Testis (tissue), 3 donors: ENCODE results near the gene SECTM1. TPM values are rescaled to one million over a fixed set of nuclear protein-coding genes. Genes with fewer than 3 reads are reported as not detected.

Experiments
- DNase-seq: peaks from one replicate; pipeline ENCODE4 v3.0.0-alpha.2; 2019
- H3K27ac ChIP-seq, 2 donors: fragments of 200-600 bp; sonication (generic); one replicate each; pipeline ENCODE4 v1.5.1; 2019
- H3K27me3 ChIP-seq: fragments of 200-600 bp; sonication (generic); one replicate; pipeline ENCODE4 v1.5.1; 2019
- H3K36me3 ChIP-seq: fragments of 200-600 bp; sonication (generic); one replicate; pipeline ENCODE4 v1.5.1; 2017; ENCODE audit warnings: low read depth; ENCODE audit errors: missing control alignments
- H3K4me1 ChIP-seq: fragments of 200-600 bp; sonication (generic); one replicate; pipeline ENCODE4 v1.5.1; 2019
- H3K4me3 ChIP-seq, 2 donors: fragments of 200-600 bp; sonication (generic); one replicate each; pipeline ENCODE4 v1.5.1; 2017 to 2019
- H3K9me3 ChIP-seq: fragments of 200-600 bp; sonication (generic); one replicate; pipeline ENCODE4 v1.5.1; 2017
- CTCF ChIP-seq, 3 experiments: fragments of 450-650 bp in 2 of 3; fragments of 200-600 bp in 1 of 3; sonication (generic) in 1 of 3; IDR thresholded peaks; one replicate each; pipeline ENCODE4 v1.5.1; 2016 to 2019; ENCODE audit warnings: antibody characterized with exemption in 3 of 3, mild to moderate bottlenecking in 2 of 3, moderate library complexity in 1 of 3
- POLR2A ChIP-seq: fragments of 450-650 bp; IDR thresholded peaks from one replicate; pipeline ENCODE4 v1.6.1; 2017; ENCODE audit warnings: antibody characterized with exemption, mild to moderate bottlenecking, moderate library complexity
- WGBS, 2 donors: methylation state at CpG; one replicate each; pipeline ENCODE4 v1.1.5; 2018; 5-methylcytosine and 5-hydroxymethylcytosine counted together
- intact Hi-C: fragments of 100-400 bp; cut with DNase I; formaldehyde crosslinking; loops from one replicate; pipeline ENCODE4 v1.15.1; 2023; ENCODE audit warnings: low total_unique reads
- polyA plus RNA-seq: library from polyadenylated mRNA; stranded (reverse); fragments of 350-450 nt; fragmentation: Illumina TruSeq; extraction: RNeasy Lipid Tissue Mini Kit (QIAGEN cat#74804); gene quantifications from one replicate; pipeline ENCODE4 v1.2.3, GENCODE V29; 2014; ENCODE audit warnings: low read depth, low replicate concordance; ENCODE audit not compliant: insufficient read depth
- total RNA-seq, 2 donors: library from RNA; depleted of rRNA; stranded (reverse); fragments of >200 nt; gene quantifications; one replicate each; pipeline ENCODE4 v1.2.3, GENCODE V29; 2016

Gene SECTM1
- total and polyA plus RNA-seq, 3 donors from 2014 or later: 0.55 to 9.3 (median 5.9) TPM

DNA sequence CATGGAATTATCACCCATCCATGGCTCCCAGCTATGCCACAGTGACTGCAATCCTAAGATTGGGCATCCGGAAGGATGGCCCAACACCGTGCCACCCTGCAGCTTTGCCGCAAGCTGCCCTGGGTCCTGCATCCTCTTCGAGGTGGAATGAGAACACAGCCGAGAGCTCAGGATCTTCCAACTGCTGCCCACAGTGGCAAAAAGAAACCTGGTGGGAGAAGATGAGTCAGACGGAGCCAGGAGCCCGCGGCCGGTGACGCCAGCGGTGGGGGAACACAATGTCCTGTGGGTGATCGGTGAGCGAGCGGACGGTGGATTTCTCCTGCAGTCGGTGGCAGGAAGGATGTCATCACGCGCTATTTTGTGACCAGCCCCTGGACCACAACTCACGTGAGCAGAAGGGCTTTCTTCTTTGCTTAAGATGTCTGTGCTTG is 36.3 kb downstream of the SECTM1 start:
- Histone ChIP-seq H3K4me3 (peak overlapping the region in 1 of 2 donors; percentile 44), H3K9me3 (no peaks in the 10 kb centered on the region), H3K4me1 (peaks cover 33% of the 10 kb centered on the region), H3K27ac (peak overlapping the region; percentile 89 to 90), H3K27me3 (no peaks in the 10 kb centered on the region), H3K36me3 (no peaks in the 10 kb centered on the region)
- 27 to 39% methylated on average over 18 to 19 of the region's 19 CpGs for WGBS, 2 donors
- DNase-seq: peak; percentile 86
- intact Hi-C loops: loop anchor here (10.0 kb wide), 1 partner anchor 52 kb away; no protein-coding TSS in a partner anchor
- no peak for TF ChIP-seq CTCF (IDR thresholded peaks at IDR 0.05)
- TF ChIP-seq POLR2A: no peak

GRCh38 chr17:82296511-82297279 is 36.9 kb downstream of the SECTM1 start:
- WGBS, 2 donors: 51 to 58% methylated on average over 7 of the region's 7 CpGs
- no peaks in the 10 kb centered on the region for H3K27me3 ChIP-seq
- no peak for DNase-seq
- peaks cover 33% of the 10 kb centered on the region for H3K4me1 ChIP-seq
- TF ChIP-seq CTCF (IDR thresholded peaks at IDR 0.05): no peak
- no peak for TF ChIP-seq POLR2A
- intact Hi-C loops: loop anchor here (10.0 kb wide), 1 partner anchor 52 kb away; no protein-coding TSS in a partner anchor
- H3K9me3 ChIP-seq: no peaks in the 10 kb centered on the region
- H3K27ac ChIP-seq: peak overlapping the region; percentile 59 to 89
- H3K36me3 ChIP-seq: no peaks in the 10 kb centered on the region
- no peak overlapping the region for H3K4me3 ChIP-seq

- intact Hi-C loops: loop anchor here (10.0 kb wide), 1 partner anchor 51 kb away; no protein-coding TSS in a partner anchor
- no peaks in the 10 kb centered on the region for H3K36me3 ChIP-seq
- no peak for DNase-seq
- peaks cover 33% of the 10 kb centered on the region for H3K4me1 ChIP-seq
- H3K9me3 ChIP-seq: no peaks in the 10 kb centered on the region
- H3K27ac ChIP-seq: no peak overlapping the region
- WGBS, 2 donors: 67 to 81% methylated on average over 4 of the region's 4 CpGs
- H3K27me3 ChIP-seq: no peaks in the 10 kb centered on the region
- TF ChIP-seq CTCF (IDR thresholded peaks at IDR 0.05) (no peak), POLR2A (no peak)
- no peak overlapping the region for H3K4me3 ChIP-seq
These were observed 38.1 kb downstream of the SECTM1 start for GRCh38 chr17:82295472-82295814.

- no peak for TF ChIP-seq CTCF (IDR thresholded peaks at IDR 0.05)
- TF ChIP-seq POLR2A: no peak
- no peak for DNase-seq
- peak overlapping the region; percentile 3 to 80 for H3K27ac ChIP-seq
- intact Hi-C loops: loop anchor here (10.0 kb wide), 1 partner anchor 49 kb away; no protein-coding TSS in a partner anchor
- no peak overlapping the region for H3K4me3 ChIP-seq
- 72 to 74% methylated on average over 15 of the region's 15 CpGs for WGBS, 2 donors
- H3K36me3 ChIP-seq: no peaks in the 10 kb centered on the region
- no peaks in the 10 kb centered on the region for H3K9me3 ChIP-seq
- H3K27me3 ChIP-seq: no peaks in the 10 kb centered on the region
- H3K4me1 ChIP-seq: peaks cover 33% of the 10 kb centered on the region
These were observed 39.3 kb downstream of the SECTM1 start for GRCh38 chr17:82294064-82294773.
